H9 (cell line): ENCODE data around the gene SNHG17. TPM values are rescaled to one million over a fixed set of nuclear protein-coding genes. Genes with fewer than 3 reads are reported as not detected.
A peak's percentile ranks its signal among the peaks of the same experiment; 100 is the strongest.
"Not testable (repeated sequence)": the region's sequence is repeated elsewhere in the genome, so short reads cannot be mapped to it uniquely, and the experiment has no call there.

Experiments
- DNase-seq: peaks from one replicate; pipeline ENCODE4 v3.0.0-alpha.2; 2017
- H2AFZ ChIP-seq: one replicate; pipeline ENCODE4 v1.6.1; 2013; ENCODE audit warnings: mild to moderate bottlenecking, low read length, control low read depth, moderate library complexity
- H2AK5ac ChIP-seq: 2 replicates; pipeline ENCODE4 v1.6.1; 2013; ENCODE audit warnings: low read length, control low read depth, mixed read lengths; ENCODE audit not compliant: insufficient read length
- H2BK120ac ChIP-seq: one replicate; pipeline ENCODE4 v1.6.1; 2013; ENCODE audit warnings: low read depth, mild to moderate bottlenecking, low read length, control low read depth, inconsistent platforms; ENCODE audit not compliant: poor library complexity, severe bottlenecking
- H2BK12ac ChIP-seq: 2 replicates; pipeline ENCODE4 v1.6.1; 2013; ENCODE audit warnings: low read length, control low read depth, mixed read lengths, low read depth; ENCODE audit not compliant: insufficient read length
- H2BK15ac ChIP-seq: 2 replicates; pipeline ENCODE4 v1.6.1; 2013; ENCODE audit warnings: low read depth, low read length, control low read depth
- H2BK20ac ChIP-seq: one replicate; pipeline ENCODE4 v1.6.1; 2013; ENCODE audit warnings: low read depth, mild to moderate bottlenecking, low read length, control low read depth, inconsistent platforms; ENCODE audit not compliant: poor library complexity, severe bottlenecking
- H2BK5ac ChIP-seq: 2 replicates; pipeline ENCODE4 v1.6.1; 2013; ENCODE audit warnings: low read length, control low read depth, mixed read lengths; ENCODE audit not compliant: insufficient read length
- H3K14ac ChIP-seq: 2 replicates; pipeline ENCODE4 v1.6.1; 2013; ENCODE audit warnings: low read length, control low read depth; ENCODE audit not compliant: insufficient read depth
- H3K18ac ChIP-seq: 2 replicates; pipeline ENCODE4 v1.6.1; 2013; ENCODE audit warnings: low read depth, mild to moderate bottlenecking, mixed read lengths, low read length, control low read depth; ENCODE audit not compliant: insufficient read length
- H3K23ac ChIP-seq: 2 replicates; pipeline ENCODE4 v1.6.1; 2013; ENCODE audit warnings: low read length, control low read depth, mixed read lengths, low read depth; ENCODE audit not compliant: insufficient read length
- H3K23me2 ChIP-seq: 2 replicates; pipeline ENCODE4 v1.6.1; 2013; ENCODE audit warnings: low read depth, mild to moderate bottlenecking, mixed read lengths, low read length, control low read depth; ENCODE audit not compliant: insufficient read length, poor library complexity, severe bottlenecking
- H3K27ac ChIP-seq: 2 replicates; pipeline ENCODE4 v1.5.1; 2013; ENCODE audit warnings: low read length, control low read depth, mixed read lengths, low read depth; ENCODE audit not compliant: insufficient read length
- H3K27me3 ChIP-seq: 2 replicates; pipeline ENCODE4 v1.6.1; 2013; ENCODE audit warnings: low read length, control low read depth, inconsistent platforms; ENCODE audit not compliant: insufficient read depth
- H3K4ac ChIP-seq: 2 replicates; pipeline ENCODE4 v1.6.1; 2013; ENCODE audit warnings: low read depth, mild to moderate bottlenecking, control low read depth, inconsistent platforms, low read length, moderate library complexity
- H3K4me1 ChIP-seq: 2 replicates; pipeline ENCODE4 v1.6.1; 2013; ENCODE audit warnings: low read length, control low read depth, inconsistent platforms; ENCODE audit not compliant: insufficient read depth
- H3K4me2 ChIP-seq: 2 replicates; pipeline ENCODE4 v1.6.1; 2013; ENCODE audit warnings: low read length, control low read depth, mixed read lengths; ENCODE audit not compliant: insufficient read length, insufficient read depth
- H3K56ac ChIP-seq: 2 replicates; pipeline ENCODE4 v1.6.1; 2013; ENCODE audit warnings: low read depth, mild to moderate bottlenecking, mixed read lengths, low read length, control low read depth; ENCODE audit not compliant: insufficient read length
- H3K79me1 ChIP-seq: 2 replicates; pipeline ENCODE4 v1.6.1; 2013; ENCODE audit warnings: low read depth, mild to moderate bottlenecking, moderate library complexity, low read length, control low read depth, inconsistent platforms; ENCODE audit not compliant: insufficient read depth, poor library complexity, severe bottlenecking
- H3K79me2 ChIP-seq: 2 replicates; pipeline ENCODE4 v1.6.1; 2013; ENCODE audit warnings: low read length, control low read depth, inconsistent platforms; ENCODE audit not compliant: insufficient read depth
- H3K9ac ChIP-seq: 2 replicates; pipeline ENCODE4 v1.6.1; 2013; ENCODE audit warnings: low read length, control low read depth, mixed read lengths; ENCODE audit not compliant: insufficient read length; ENCODE audit errors: extremely low read depth
- H3K9me3 ChIP-seq: one replicate; pipeline ENCODE4 v1.6.1; 2013; ENCODE audit warnings: low read depth, low read length, inconsistent platforms; ENCODE audit not compliant: control insufficient read depth
- H3T11ph ChIP-seq: one replicate; pipeline ENCODE4 v1.6.1; 2013; ENCODE audit warnings: mild to moderate bottlenecking, low read length, control low read depth, inconsistent platforms
- H4K20me1 ChIP-seq: one replicate; pipeline ENCODE4 v1.6.1; 2013; ENCODE audit not compliant: control insufficient read depth, insufficient read length, insufficient read depth
- H4K5ac ChIP-seq: 2 replicates; pipeline ENCODE4 v1.6.1; 2013; ENCODE audit warnings: low read depth, mild to moderate bottlenecking, mixed read lengths, low read length, control low read depth; ENCODE audit not compliant: insufficient read length
- H4K8ac ChIP-seq: replicated peaks from 2 replicates; pipeline ENCODE4 v1.6.1; 2013; ENCODE audit warnings: low read length, control low read depth, mixed read lengths, low read depth; ENCODE audit not compliant: insufficient read length
- H4K91ac ChIP-seq: 2 replicates; pipeline ENCODE4 v1.6.1; 2013; ENCODE audit warnings: low read depth, mild to moderate bottlenecking, moderate library complexity, mixed read lengths, low read length, control low read depth; ENCODE audit not compliant: insufficient read length
- H3K27ac Mint-ChIP-seq, 3 experiments: 2 replicates in 2 of 3; 3 replicates in 1 of 3; pipeline ENCODE4 v1.8.0; 2020 to 2021; ENCODE audit warnings: mixed read lengths in 3 of 3, mild to moderate bottlenecking in 1 of 3, moderate library complexity in 1 of 3
- H3K27me3 Mint-ChIP-seq: 2 replicates; pipeline ENCODE4 v1.8.0; 2021; ENCODE audit warnings: low read depth, mild to moderate bottlenecking, moderate library complexity, mixed read lengths
- H3K36me3 Mint-ChIP-seq, 3 experiments: 2 replicates in 2 of 3; 3 replicates in 1 of 3; pipeline ENCODE4 v1.8.0; 2020 to 2021; ENCODE audit warnings: low read depth in 3 of 3, mixed read lengths in 3 of 3; ENCODE audit not compliant: insufficient read depth in 1 of 3
- H3K4me1 Mint-ChIP-seq, 2 experiments: 2 replicates each; pipeline ENCODE4 v1.8.0; 2020; ENCODE audit warnings: mixed read lengths in 2 of 2
- H3K4me3 Mint-ChIP-seq, 2 experiments: 2 replicates in 1 of 2; 3 replicates in 1 of 2; pipeline ENCODE4 v1.8.0; 2020 to 2021; ENCODE audit warnings: mild to moderate bottlenecking in 2 of 2, mixed read lengths in 2 of 2, moderate library complexity in 1 of 2
- H3K9me3 Mint-ChIP-seq, 2 experiments: 2 replicates in 1 of 2; 3 replicates in 1 of 2; pipeline ENCODE4 v1.8.0; 2020; ENCODE audit warnings: mild to moderate bottlenecking in 2 of 2, mixed read lengths in 2 of 2, moderate library complexity in 1 of 2
- CTCF ChIP-seq: fragments of 200-600 bp; sonication (generic); conservative IDR thresholded peaks from 3 replicates; pipeline ENCODE4 v1.8.0; 2021; ENCODE audit warnings: antibody characterized with exemption, mild to moderate bottlenecking
- WGBS: extraction: QIAGEN DNeasy Blood & Tissue Kit; methylation state at CpG from one replicate; pipeline ENCODE4 v1.1.7; 2013; ENCODE audit warnings: missing lambda C conversion rate, low lambda C conversion rate, mixed read lengths; ENCODE audit not compliant: insufficient read length; ENCODE audit errors: extremely low coverage; 5-methylcytosine and 5-hydroxymethylcytosine counted together
- total RNA-seq: library from RNA; stranded (reverse); gene quantifications from 2 replicates; pipeline ENCODE4 v1.2.1, GENCODE V29; 2021

SNHG17 gene
- total RNA-seq, 1 experiment from 2014 or later, result 70.1 TPM

DNA sequence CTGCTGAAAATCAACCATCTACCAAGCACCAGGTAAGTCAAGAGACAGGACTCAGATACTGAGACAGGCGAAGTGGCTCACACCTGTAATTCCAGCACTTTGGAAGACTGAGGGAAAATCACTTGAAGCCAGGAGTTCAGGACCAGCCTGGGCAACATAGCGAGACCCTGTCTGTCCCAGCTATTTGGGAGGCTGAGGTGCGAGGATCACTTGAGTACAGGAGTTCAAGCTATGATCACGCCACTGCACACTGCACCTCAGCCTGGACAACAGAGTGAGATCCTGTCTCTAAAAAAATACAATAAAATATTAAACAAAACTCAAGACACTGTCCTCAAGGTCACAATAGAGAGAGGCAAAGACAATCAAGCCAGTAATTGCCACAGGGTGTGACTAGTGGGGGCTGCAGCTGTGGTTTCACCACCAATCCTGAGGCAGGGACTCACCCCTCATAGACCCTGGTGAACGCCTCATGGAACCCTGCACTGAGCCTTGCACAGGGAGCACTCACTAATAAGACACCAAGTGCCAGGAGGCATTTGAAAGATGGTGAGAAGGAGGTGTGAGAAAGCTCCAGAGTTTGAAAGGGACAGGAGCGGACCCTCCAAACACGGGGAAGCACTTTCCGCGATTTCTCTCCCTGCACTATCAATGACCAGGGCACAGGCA is 1.7 kb downstream of the SNHG17 start:
- Histone ChIP-seq H3K27ac (no peak overlapping the region), H2BK15ac (no peak overlapping the region), H2AFZ (no peak overlapping the region), H3K9me3 (no peaks in the 10 kb centered on the region), H3K23ac (no peak overlapping the region), H2BK12ac (no peak overlapping the region), H4K91ac (no peak overlapping the region), H3K23me2 (peaks cover 9% of the 10 kb centered on the region), H2AK5ac (no peak overlapping the region), H3K9ac (peak overlapping the region; percentile 93), H4K20me1 (peaks cover 5% of the 10 kb centered on the region), H2BK5ac (no peak overlapping the region), H3K4ac (no peak overlapping the region), H3K18ac (no peak overlapping the region), H3K79me1 (peaks cover 13% of the 10 kb centered on the region), H2BK120ac (no peak overlapping the region), H4K5ac (no peak overlapping the region), H2BK20ac (no peak overlapping the region), H3K4me2 (peak overlapping the region; percentile 73), H3K56ac (no peak overlapping the region), H4K8ac (no peak overlapping the region), H3K14ac (no peak overlapping the region), H3K27me3 (no peaks in the 10 kb centered on the region), H3K4me1 (peaks cover 2% of the 10 kb centered on the region; the same call in 1 of the 2 replicates), H3T11ph (no peak overlapping the region), H3K79me2 (peaks cover 48% of the 10 kb centered on the region; the same call in 1 of the 2 replicates)
- DNase-seq, result no peak
- Mint-ChIP-seq H3K9me3 (peaks cover 0 to 1% of the 10 kb centered on the region in 2 experiments; a peak in 1 of 5 replicates), H3K4me1 (peaks cover 26 to 28% of the 10 kb centered on the region in 2 experiments), H3K27me3 (peaks cover 3% of the 10 kb centered on the region), H3K36me3 (peaks cover 58 to 62% (median 59%) of the 10 kb centered on the region in 3 experiments), H3K27ac (peak overlapping the region; percentile 45 to 99 (median 99); a peak in 4 of 7 replicates), H3K4me3 (peak overlapping the region; percentile 96 to 98)
- WGBS, result no CpG with 5 or more reads among the region's 9 CpGs
- TF ChIP-seq CTCF, result no peak

DNA sequence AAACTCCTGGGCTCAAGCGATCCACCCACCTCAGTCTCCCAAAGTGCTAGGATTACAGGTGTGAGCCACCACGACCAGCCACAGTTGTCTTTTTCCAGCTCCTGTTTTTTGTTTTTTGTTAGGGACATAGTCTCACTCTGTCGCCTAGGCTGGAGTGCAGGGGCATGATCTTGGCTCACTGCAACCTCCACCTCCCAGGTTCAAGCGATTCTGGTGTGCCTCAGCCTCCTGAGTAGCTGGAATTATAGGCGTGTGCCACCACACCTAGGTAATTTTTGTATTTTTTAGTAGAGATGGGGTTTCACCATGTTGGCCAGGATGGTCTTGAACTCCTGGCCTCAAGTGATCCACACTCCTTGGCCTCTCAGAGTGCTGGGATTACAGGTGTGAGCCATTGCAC is 2.3 kb downstream of the SNHG17 start:
- H2BK15ac ChIP-seq, H2AK5ac ChIP-seq, H4K5ac ChIP-seq, H3K27ac ChIP-seq, H3K56ac ChIP-seq, H3K4ac ChIP-seq, H3K14ac ChIP-seq, H3K9ac ChIP-seq, H2AFZ ChIP-seq, H3K27me3 ChIP-seq, H2BK20ac ChIP-seq, H4K91ac ChIP-seq, H2BK5ac ChIP-seq, H3K27me3 Mint-ChIP-seq, H4K20me1 ChIP-seq, H3T11ph ChIP-seq, H2BK12ac ChIP-seq, H3K23me2 ChIP-seq, H3K18ac ChIP-seq, H2BK120ac ChIP-seq, DNase-seq, H4K8ac ChIP-seq, H3K23ac ChIP-seq, H3K4me2 ChIP-seq, H3K9me3 Mint-ChIP-seq, H3K4me1 ChIP-seq, H3K9me3 ChIP-seq: not testable (repeated sequence)
- Histone ChIP-seq H3K79me1 (peaks cover 13% of the 10 kb centered on the region), H3K79me2 (peaks cover 48% of the 10 kb centered on the region; the same call in 1 of the 2 replicates)
- Mint-ChIP-seq H3K4me3 (peak overlapping the region; percentile 96 to 98; a peak in 4 of 5 replicates), H3K36me3 (peaks cover 64 to 68% (median 64%) of the 10 kb centered on the region in 3 experiments), H3K4me1 (peaks cover 26 to 28% of the 10 kb centered on the region in 2 experiments), H3K27ac (peak overlapping the region in 1 of 3 experiments; percentile 79; a peak in 1 of 7 replicates)
- WGBS, result no CpG with 5 or more reads among the region's 5 CpGs
